ENCODE results near the gene NUTF2.

The NUTF2 gene

DNA sequence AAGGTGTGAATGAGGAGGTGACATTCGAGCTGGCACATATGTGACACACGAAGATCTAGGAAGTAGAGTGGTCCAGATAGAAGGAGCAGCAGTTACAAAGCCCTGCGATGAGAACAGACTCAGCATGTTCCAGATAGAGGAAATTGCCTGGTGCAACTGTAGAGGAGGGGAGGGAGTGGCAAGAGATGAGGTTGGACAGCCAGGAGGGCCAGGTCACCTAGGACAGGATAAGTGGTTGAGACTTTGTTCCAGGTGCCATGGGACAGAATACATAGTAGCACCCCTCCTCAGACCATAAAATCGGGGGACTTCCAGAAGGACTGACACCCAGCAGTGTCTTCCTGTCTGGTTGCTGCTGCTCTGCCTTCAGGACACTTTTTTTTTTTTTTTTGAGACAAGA, 11.8 kb downstream of the NUTF2 start:
- Histone ChIP-seq H3K4me1 (ENCODE audit: insufficient read depth, low read length, severe bottlenecking) (no peaks in the 10 kb centered on the region), H3K9ac (ENCODE audit: low read length) (no peak overlapping the region), H3K79me2 (ENCODE audit: insufficient read depth, low read length) (peaks cover 82% of the 10 kb centered on the region), H2AFZ (ENCODE audit: low read length) (no peak overlapping the region), H3K9me3 (ENCODE audit: low read length) (no peaks in the 10 kb centered on the region), H3K4me3 (ENCODE audit: low read depth, low read length, poor library complexity, severe bottlenecking) (no peak overlapping the region), H3K4me2 (ENCODE audit: low read length) (no peak overlapping the region), H4K20me1 (ENCODE audit: insufficient read depth, low read length) (no peaks in the 10 kb centered on the region), H3K27ac (ENCODE audit: low read depth, low read length, poor library complexity, severe bottlenecking) (no peak overlapping the region), H3K27me3 (ENCODE audit: insufficient read depth, low read length) (no peaks in the 10 kb centered on the region), H3K9me2 (ENCODE audit: low read depth, low read length) (no peaks in the 10 kb centered on the region), H3K36me3 (ENCODE audit: insufficient read depth, low read length) (peaks cover 26% of the 10 kb centered on the region; the same call in 1 of the 2 replicates), H3F3A (ENCODE audit: insufficient read depth, low read length) (no peaks in the 10 kb centered on the region)
- TF ChIP-seq EZH2 (IDR thresholded peaks at IDR 0.05; ENCODE audit: borderline replicate concordance, low read length) = no peak
- TF ChIP-seq, protein P1, sequence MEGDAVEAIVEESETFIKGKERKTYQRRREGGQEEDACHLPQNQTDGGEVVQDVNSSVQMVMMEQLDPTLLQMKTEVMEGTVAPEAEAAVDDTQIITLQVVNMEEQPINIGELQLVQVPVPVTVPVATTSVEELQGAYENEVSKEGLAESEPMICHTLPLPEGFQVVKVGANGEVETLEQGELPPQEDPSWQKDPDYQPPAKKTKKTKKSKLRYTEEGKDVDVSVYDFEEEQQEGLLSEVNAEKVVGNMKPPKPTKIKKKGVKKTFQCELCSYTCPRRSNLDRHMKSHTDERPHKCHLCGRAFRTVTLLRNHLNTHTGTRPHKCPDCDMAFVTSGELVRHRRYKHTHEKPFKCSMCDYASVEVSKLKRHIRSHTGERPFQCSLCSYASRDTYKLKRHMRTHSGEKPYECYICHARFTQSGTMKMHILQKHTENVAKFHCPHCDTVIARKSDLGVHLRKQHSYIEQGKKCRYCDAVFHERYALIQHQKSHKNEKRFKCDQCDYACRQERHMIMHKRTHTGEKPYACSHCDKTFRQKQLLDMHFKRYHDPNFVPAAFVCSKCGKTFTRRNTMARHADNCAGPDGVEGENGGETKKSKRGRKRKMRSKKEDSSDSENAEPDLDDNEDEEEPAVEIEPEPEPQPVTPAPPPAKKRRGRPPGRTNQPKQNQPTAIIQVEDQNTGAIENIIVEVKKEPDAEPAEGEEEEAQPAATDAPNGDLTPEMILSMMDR (IDR thresholded peaks at IDR 0.05; ENCODE audit: low read length) = no peak

GRCh38 chr16:67860589-67861398, 14.1 kb downstream of the NUTF2 start:
- Histone ChIP-seq H3K79me2 (ENCODE audit: insufficient read depth, low read length) (peaks cover 61% of the 10 kb centered on the region), H4K20me1 (ENCODE audit: insufficient read depth, low read length) (no peaks in the 10 kb centered on the region), H3F3A (ENCODE audit: insufficient read depth, low read length) (no peaks in the 10 kb centered on the region), H3K9me3 (ENCODE audit: low read length) (no peaks in the 10 kb centered on the region), H3K9me2 (ENCODE audit: low read depth, low read length) (no peaks in the 10 kb centered on the region), H3K4me2 (ENCODE audit: low read length) (no peak overlapping the region), H3K36me3 (ENCODE audit: insufficient read depth, low read length) (peaks cover 41% of the 10 kb centered on the region; the same call in 1 of the 2 replicates), H3K4me1 (ENCODE audit: insufficient read depth, low read length, severe bottlenecking) (no peaks in the 10 kb centered on the region), H3K9ac (ENCODE audit: low read length) (no peak overlapping the region), H2AFZ (ENCODE audit: low read length) (no peak overlapping the region), H3K4me3 (ENCODE audit: low read depth, low read length, poor library complexity, severe bottlenecking) (no peak overlapping the region), H3K27ac (ENCODE audit: low read depth, low read length, poor library complexity, severe bottlenecking) (no peak overlapping the region), H3K27me3 (ENCODE audit: insufficient read depth, low read length) (no peaks in the 10 kb centered on the region)
- TF ChIP-seq EZH2 (IDR thresholded peaks at IDR 0.05; ENCODE audit: borderline replicate concordance, low read length) = no peak
- TF ChIP-seq, protein P1 (IDR thresholded peaks at IDR 0.05; ENCODE audit: low read length) = no peak

- Histone ChIP-seq H3K9me3 (ENCODE audit: low read length) (no peaks in the 10 kb centered on the region), H3K27ac (ENCODE audit: low read depth, low read length, poor library complexity, severe bottlenecking) (no peak overlapping the region), H3K9ac (ENCODE audit: low read length) (no peak overlapping the region), H3K4me3 (ENCODE audit: low read depth, low read length, poor library complexity, severe bottlenecking) (no peak overlapping the region), H3K4me2 (ENCODE audit: low read length) (no peak overlapping the region), H3K79me2 (ENCODE audit: insufficient read depth, low read length) (peaks cover 51% of the 10 kb centered on the region), H3K27me3 (ENCODE audit: insufficient read depth, low read length) (no peaks in the 10 kb centered on the region), H2AFZ (ENCODE audit: low read length) (no peak overlapping the region), H3K4me1 (ENCODE audit: insufficient read depth, low read length, severe bottlenecking) (no peaks in the 10 kb centered on the region), H3K36me3 (ENCODE audit: insufficient read depth, low read length) (peaks cover 52% of the 10 kb centered on the region; the same call in 1 of the 2 replicates), H3K9me2 (ENCODE audit: low read depth, low read length) (no peaks in the 10 kb centered on the region), H3F3A (ENCODE audit: insufficient read depth, low read length) (no peaks in the 10 kb centered on the region), H4K20me1 (ENCODE audit: insufficient read depth, low read length) (no peaks in the 10 kb centered on the region)
- TF ChIP-seq, protein P1 (IDR thresholded peaks at IDR 0.05; ENCODE audit: low read length) = no peak
- no peak for TF ChIP-seq EZH2 (IDR thresholded peaks at IDR 0.05; ENCODE audit: borderline replicate concordance, low read length)
Measured at GRCh38 chr16:67861877-67862276, 15.1 kb downstream of the NUTF2 start.

Data from OCI-LY1 (cell line).